Measurements from ENCODE around the gene DAD1.

Gene DAD1

GRCh38 chr14:22557846-22558220, 31.2 kb downstream of the DAD1 start:
- Histone ChIP-seq H3K27me3 (ENCODE audit: low read depth, low read length) (no peaks in the 10 kb centered on the region), H3K79me2 (ENCODE audit: low read length) (no peaks in the 10 kb centered on the region), H3K27ac (ENCODE audit: low read length) (peak overlapping the region; percentile 95), H3K9ac (ENCODE audit: low read length) (peak overlapping the region; percentile 92), H3K4me1 (ENCODE audit: low read length) (peaks cover 33% of the 10 kb centered on the region), H3K36me3 (replicated peaks; ENCODE audit: low read depth, low read length) (no peaks in the 10 kb centered on the region), H2AFZ (ENCODE audit: low read depth, low read length) (no peak overlapping the region), H3K9me3 (ENCODE audit: insufficient read depth, low read length) (no peaks in the 10 kb centered on the region), H3K4me2 (ENCODE audit: low read length) (peak overlapping the region; percentile 79), H4K20me1 (ENCODE audit: insufficient read depth, low read length) (no peaks in the 10 kb centered on the region), H3K4me3 (ENCODE audit: low read length) (peak overlapping the region; percentile 71)
- TF ChIP-seq CTCF (IDR thresholded peaks at IDR 0.05; ENCODE audit: low read depth, low read length): no peak

- H2AFZ ChIP-seq (ENCODE audit: low read depth, low read length): peak overlapping the region; percentile 74; the same call in 1 of the 2 replicates
- peak; percentile 100 for TF ChIP-seq CTCF (IDR thresholded peaks at IDR 0.05; ENCODE audit: low read depth, low read length)
- TF ChIP-seq EZH2phosphoT487 (IDR thresholded peaks at IDR 0.05; ENCODE audit: low read depth): no peak
- H3K9ac ChIP-seq (ENCODE audit: low read length): peak overlapping the region; percentile 92
- H3K27ac ChIP-seq (ENCODE audit: low read length): peak overlapping the region; percentile 95
- peak overlapping the region; percentile 71 for H3K4me3 ChIP-seq (ENCODE audit: low read length)
- H4K20me1 ChIP-seq (ENCODE audit: insufficient read depth, low read length): no peaks in the 10 kb centered on the region
- H3K4me2 ChIP-seq (ENCODE audit: low read length): peak overlapping the region; percentile 79
- H3K4me1 ChIP-seq (ENCODE audit: low read length): peaks cover 37% of the 10 kb centered on the region
- H3K79me2 ChIP-seq (ENCODE audit: low read length): no peaks in the 10 kb centered on the region
- H3K9me3 ChIP-seq (ENCODE audit: insufficient read depth, low read length): no peaks in the 10 kb centered on the region
- H3K27me3 ChIP-seq (ENCODE audit: low read depth, low read length): no peaks in the 10 kb centered on the region
- no peaks in the 10 kb centered on the region for H3K36me3 ChIP-seq (replicated peaks; ENCODE audit: low read depth, low read length)
Measured at GRCh38 chr14:22556990-22557623, 31.9 kb downstream of the DAD1 start.

GRCh38 chr14:22556021-22556989, 32.7 kb downstream of the DAD1 start:
- Histone ChIP-seq H3K27ac (ENCODE audit: low read length) (peak overlapping the region; percentile 95), H2AFZ (ENCODE audit: low read depth, low read length) (no peak overlapping the region), H3K27me3 (ENCODE audit: low read depth, low read length) (no peaks in the 10 kb centered on the region), H3K9ac (ENCODE audit: low read length) (peak overlapping the region; percentile 92), H3K4me2 (ENCODE audit: low read length) (peak overlapping the region; percentile 79), H4K20me1 (ENCODE audit: insufficient read depth, low read length) (no peaks in the 10 kb centered on the region), H3K9me3 (ENCODE audit: insufficient read depth, low read length) (no peaks in the 10 kb centered on the region), H3K36me3 (replicated peaks; ENCODE audit: low read depth, low read length) (no peaks in the 10 kb centered on the region), H3K4me1 (ENCODE audit: low read length) (peaks cover 45% of the 10 kb centered on the region), H3K4me3 (ENCODE audit: low read length) (peak overlapping the region; percentile 71), H3K79me2 (ENCODE audit: low read length) (no peaks in the 10 kb centered on the region)
- TF ChIP-seq EZH2phosphoT487 (IDR thresholded peaks at IDR 0.05; ENCODE audit: low read depth) (0 out of 2 replicates have a peak, but pooled peaks have one; percentile 38), CTCF (IDR thresholded peaks at IDR 0.05; ENCODE audit: low read depth, low read length) (no peak)

- peak overlapping the region; percentile 26; the same call in 1 of the 2 replicates for H3K4me3 ChIP-seq (ENCODE audit: low read length)
- peak overlapping the region; percentile 95 for H3K27ac ChIP-seq (ENCODE audit: low read length)
- TF ChIP-seq EZH2phosphoT487 (IDR thresholded peaks at IDR 0.05; ENCODE audit: low read depth) (no peak), CTCF (IDR thresholded peaks at IDR 0.05; ENCODE audit: low read depth, low read length) (no peak)
- peak overlapping the region; percentile 57 for H3K4me2 ChIP-seq (ENCODE audit: low read length)
- peaks cover 53% of the 10 kb centered on the region for H3K4me1 ChIP-seq (ENCODE audit: low read length)
- H4K20me1 ChIP-seq (ENCODE audit: insufficient read depth, low read length): no peaks in the 10 kb centered on the region
- H2AFZ ChIP-seq (ENCODE audit: low read depth, low read length): no peak overlapping the region
- no peaks in the 10 kb centered on the region for H3K36me3 ChIP-seq (replicated peaks; ENCODE audit: low read depth, low read length)
- no peaks in the 10 kb centered on the region for H3K9me3 ChIP-seq (ENCODE audit: insufficient read depth, low read length)
- peak overlapping the region; percentile 86 for H3K9ac ChIP-seq (ENCODE audit: low read length)
- no peaks in the 10 kb centered on the region for H3K79me2 ChIP-seq (ENCODE audit: low read length)
- H3K27me3 ChIP-seq (ENCODE audit: low read depth, low read length): no peaks in the 10 kb centered on the region
Measured at GRCh38 chr14:22555384-22556011, 33.5 kb downstream of the DAD1 start.
